Activated CD4-positive, alpha-beta T cell treated with anti-CD3 and anti-CD28 coated beads, Interleukin-2, amount 50 U/mL, for 1 hour (primary cell): ENCODE results near the gene DOCK11.
"Not testable (repeated sequence)": the region's sequence is repeated elsewhere in the genome, so short reads cannot be mapped to it uniquely, and the experiment has no call there.

Experiments
- DNase-seq: peaks from one replicate; pipeline ENCODE4 v3.0.0-alpha.2; 2020

Gene DOCK11

DNA sequence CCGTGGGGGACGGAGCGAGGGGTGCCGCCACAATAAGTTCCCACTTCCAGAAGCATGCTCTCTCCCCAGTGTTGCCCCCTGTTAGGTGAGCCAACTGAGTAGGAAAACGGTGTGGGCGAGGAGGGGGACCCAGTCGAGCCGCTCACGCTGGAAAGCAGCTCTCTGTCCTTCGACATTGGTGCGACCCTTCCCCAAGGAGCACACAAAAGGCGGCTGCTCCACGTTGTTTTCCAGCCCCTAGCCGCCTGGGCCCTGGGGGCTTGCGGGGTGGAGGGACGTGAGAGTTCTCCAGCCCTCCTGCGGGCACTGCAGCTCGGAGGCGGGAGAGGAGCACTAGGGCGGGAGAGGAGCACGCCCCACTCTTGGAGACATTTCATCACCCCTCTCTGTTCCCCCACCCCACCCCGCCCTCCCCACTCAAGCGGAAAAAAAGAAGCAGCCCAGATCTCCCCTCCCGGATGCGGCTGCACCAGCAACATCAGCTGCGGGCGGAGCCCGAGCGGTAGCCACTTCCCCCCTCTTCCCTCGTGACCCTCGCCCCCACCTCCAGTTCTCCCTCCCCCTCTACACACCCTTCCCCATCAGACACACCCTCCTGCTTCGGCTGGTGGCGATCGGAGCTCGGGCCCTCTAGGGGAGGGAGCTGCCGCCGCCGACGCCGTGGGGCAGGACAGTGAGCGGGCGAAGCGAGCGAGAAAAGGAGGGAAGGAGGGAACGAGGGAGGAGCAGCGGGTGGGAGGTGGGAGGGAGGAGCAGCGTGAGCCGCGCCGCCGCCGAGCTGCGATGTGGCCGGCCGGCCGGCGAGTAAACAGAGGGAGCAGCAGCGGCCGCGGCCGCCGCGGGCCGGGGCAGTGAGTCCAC, at the start of gene DOCK11:
Gene DOCK11 (plus strand): TSS at position 755 of the 861 bp plus-strand sequence. CDS start 157 bp downstream, outside the sequence.
- DNase-seq: peak; percentile 78

DNA sequence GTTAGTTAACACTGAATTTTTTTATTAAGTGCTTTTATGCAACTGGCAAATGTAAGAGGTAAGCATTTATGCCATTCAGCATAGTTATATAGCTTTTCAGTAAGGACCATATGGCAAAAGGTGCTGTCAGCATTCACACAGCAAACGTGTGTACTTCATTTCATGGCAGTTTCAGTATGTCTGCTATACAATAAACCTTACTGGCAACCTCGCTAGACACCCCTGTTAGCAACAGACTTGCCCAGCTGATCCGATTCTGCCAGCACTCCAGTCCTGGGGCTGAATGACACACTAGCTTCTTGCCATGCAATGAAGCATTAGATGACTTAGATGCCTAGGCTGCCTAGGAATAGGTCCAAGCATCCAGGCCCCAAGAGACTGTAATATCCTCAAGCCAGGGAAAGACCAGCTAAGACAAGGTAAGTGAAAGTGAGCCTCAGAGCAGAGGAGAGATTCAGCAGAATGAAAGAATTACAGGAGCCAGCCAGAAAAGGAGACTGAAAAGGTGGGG, 47.3 kb upstream of the DOCK11 start:
- DNase-seq: no peak

DNA sequence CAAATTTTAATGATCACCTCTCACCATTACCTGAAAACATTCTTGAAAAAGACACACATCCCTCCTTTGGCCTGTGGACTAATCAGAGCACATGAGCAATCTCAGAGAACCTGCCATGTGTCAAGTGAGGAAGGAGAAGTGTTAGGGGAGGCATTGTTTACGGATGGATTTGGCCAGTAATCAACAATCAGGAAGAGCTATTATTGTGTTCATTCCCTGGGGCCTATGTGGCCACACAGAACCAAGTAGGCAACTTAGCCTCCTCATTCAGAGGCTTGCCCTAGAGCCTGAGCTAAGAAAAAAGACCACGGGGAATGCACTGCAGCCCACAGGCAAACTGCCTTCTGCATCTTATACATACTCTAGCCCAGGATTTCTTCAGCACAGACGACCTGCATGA, 40.6 kb upstream of the DOCK11 start:
- DNase-seq: no peak

DNA sequence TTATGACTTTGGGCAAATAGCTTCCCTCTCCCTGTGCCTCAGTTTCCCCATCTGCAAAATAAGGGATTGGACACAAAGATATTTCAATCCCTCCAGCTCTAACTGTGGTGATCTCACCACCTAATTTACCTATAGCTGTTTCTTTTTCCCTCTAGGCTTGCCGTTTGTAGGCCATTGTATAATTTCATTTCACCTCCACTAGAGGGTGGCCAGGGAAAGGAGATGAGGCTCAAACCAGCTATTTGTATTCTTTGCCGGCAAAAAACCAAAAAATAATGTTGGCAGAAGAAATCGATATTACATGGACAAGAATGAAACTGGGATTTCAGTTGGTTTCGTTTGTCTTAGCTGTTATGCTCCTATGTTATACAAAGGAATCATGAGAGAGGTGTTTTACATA, 36.1 kb upstream of the DOCK11 start:
- DNase-seq: peak; percentile 1

DNA sequence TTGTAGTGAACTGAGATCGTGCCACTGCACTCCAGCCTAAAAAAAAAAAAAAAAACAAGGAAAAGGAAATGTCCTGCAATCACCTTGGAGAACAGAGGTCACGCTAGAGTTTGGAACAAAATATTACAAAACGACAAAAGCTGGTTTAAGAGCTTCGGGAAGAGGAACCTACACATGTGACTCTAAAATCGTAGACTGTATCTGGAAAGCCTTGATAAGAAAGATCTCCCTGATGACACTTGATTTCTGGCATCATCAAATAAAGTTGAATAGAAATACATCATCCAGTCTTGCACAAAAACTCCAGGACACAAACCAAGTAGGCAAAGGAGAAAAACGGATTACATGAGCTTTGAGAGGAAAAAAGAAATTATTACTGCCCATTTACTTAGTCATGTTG, 31.1 kb upstream of the DOCK11 start:
- no peak for DNase-seq

DNA sequence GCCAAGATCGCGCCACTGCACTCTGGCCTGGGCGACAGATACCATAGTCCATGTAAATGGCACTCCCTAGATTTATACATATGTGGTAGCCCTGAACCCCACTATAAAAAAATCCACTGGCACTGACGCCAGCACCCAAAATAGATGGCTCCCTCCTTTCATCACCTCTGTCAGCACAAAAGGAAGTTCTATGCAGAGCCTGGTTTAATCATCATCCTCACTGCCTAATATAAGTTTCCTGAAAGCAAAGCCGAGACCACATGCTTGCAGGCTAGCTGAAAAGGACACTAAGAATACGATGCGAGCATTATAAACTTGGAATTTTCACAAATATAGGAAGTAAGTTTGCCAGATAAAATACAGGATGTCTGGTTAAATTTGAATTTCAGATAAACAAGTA, 27.5 kb upstream of the DOCK11 start:
- no peak for DNase-seq

DNA sequence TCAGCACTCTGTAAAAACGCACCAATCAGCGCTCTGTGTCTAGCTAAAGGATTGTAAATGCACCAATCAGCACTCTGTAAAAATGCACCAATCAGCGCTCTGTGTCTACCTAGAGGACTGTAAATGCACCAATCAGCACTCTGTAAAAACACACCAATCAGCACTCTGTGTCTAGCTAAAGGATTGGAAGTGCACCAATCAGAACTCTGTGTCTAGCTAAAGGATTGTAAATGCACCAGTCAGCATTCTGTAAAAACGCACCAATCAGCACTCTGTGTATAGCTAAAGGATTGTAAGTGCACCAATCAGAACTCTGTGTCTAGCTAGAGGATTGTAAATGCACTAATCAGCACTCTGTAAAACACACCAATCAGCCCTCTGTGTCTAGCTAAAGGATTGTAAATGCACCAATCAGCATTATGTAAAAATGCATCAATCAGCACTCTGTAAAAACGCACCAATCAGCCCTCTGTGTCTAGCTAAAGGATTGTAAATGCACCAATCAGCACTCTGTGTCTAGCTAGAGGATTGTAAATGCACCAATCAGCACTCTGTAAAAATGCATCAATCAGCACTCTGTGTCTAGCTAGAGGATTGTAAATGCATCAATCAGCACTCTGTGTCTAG, 24.8 kb upstream of the DOCK11 start:
- not testable (repeated sequence) for DNase-seq

DNA sequence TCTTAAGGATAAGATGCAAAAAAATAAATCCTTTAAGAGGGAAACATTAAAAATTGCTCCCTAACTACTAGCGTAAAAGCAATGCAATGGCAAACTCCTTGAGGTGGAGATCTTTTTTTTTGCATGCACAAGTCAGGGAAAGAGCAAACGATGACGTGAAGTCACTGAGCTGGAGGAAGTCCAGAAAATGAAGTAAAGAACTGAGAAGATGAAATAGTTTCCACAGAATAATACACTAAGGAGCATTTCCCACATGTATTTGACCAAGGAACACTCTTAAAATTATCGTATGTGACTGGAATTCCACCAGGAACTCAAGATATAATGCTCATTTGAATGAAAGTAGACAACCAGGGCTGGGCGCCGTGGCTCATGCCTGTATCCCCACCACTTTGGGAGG, 21.0 kb upstream of the DOCK11 start:
- no peak for DNase-seq

DNA sequence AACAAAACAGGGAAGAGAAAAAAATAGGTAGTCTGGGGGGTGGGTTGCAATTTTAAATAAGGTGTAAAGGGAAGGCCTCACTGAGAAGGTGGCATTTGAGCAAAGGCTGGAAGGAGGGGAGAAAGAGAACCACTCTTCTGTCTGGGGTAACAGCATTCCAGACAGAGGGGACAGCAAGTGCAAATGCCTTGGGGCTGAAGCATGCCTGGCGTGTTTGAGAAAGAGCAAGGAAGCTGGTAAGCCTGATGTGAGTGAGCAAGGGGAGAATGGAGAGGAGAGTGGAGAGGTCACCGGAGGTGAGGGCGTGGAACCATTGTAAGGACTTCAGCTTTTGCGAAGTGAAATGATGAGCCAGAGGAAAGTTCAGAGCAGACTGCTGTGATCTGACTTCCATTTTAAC, 19.7 kb upstream of the DOCK11 start:
- no peak for DNase-seq

DNA sequence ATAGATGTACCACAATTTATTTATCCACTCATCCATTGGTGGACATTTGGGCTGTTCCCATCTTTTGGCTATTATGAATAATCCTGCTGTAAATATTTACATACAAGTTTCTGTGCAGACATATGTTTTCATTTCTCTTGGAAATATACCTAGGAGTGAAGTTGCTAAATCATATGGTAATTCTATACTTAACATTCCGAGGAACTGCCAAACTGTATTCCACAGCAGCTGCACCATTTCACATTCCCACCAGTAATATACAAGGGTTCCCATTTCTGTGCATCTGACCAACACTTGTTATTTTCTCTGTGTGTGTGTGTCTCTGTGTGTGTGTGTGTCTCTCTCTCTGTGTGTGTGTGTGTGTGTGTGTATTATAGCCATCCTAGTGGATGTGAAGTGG, 15.4 kb upstream of the DOCK11 start:
- DNase-seq: no peak

DNA sequence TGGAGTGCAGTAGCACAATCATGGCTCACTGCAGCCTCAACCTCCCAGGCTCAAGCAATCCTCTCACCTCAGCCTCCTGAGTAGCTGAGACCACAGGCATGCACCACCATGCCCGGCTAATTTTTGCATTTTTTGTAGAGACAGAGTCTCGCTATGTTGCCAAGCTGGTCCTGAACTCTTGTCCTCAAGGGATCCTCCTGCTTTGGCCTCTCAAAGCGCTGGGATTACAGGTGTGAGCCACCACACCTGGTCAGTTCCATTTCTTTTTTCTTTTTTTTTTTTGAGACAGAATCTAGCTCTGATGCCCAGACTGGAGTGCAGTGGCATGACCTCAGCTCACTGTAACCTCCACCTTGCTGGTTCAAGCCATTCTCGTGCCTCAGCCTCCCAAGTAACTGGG, 13.2 kb upstream of the DOCK11 start:
- not testable (repeated sequence) for DNase-seq

DNA sequence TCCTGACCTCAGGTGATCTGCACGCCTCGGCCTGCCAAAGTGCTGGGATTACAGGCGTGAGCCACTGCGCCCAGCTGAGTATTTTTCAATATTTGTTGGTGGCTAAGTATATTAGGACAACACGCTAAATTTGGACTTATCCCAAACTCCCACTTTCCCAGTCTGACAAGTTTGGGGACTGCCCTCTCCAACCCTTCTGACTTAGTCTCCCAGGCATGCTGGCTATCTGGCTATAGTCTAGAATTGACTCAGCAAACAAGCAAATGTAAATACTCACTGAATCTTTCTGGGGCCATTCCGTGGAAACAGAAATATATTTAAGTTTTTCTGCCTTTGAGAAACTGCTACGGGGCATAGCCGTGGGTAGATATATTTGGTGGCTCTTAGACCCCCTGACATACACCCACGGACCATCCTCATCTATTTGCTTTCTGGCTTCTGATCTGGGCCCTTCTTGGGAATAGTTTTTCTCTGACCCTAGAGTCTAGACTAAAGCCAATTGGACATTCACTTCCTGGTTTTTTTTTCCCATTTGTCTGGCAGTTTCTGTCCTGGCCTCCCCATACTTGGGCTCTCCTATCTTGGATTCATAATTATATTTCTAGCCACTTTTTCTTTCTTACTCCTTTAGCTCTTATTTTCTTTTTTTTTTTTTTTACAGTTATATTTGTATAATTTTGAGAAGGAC, 11.3 kb upstream of the DOCK11 start:
- no peak for DNase-seq

DNA sequence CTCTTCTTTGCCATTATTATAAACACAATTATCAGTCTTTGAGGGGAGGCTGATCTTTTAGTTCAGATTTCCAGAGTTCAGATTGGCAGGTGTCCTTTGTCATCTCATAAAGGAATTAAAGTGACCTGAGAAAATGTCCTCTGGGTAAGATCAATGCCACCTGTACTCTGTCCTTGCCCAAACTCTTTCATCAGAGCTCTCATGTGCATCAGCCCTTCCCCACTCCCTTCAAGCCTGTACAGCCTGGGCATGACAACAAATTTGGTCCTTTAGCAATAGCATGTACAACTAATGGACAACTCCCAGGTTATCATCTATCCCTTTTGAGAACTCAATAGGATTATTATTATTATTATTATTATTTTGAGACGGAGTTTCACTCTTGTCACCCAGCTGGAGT, 8.9 kb upstream of the DOCK11 start:
- not testable (repeated sequence) for DNase-seq

DNA sequence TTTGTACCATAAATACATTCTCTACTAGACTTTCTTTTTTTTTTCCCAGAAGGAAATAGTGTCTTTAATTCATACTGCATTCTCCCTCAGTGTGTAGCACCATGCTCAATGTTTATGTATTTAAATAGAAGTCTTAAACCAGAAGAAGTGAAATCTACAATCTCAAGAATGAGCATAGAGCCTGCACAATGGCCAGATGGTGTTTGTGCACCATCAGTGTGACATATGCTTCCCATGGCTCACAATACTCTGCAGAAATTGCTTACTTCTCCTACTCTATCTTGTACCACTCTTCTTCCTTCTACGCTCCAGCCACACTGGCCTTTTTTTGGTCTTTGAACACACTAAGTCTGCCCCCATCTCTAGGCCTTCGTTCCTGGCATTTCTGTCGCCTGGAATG, 2.6 kb upstream of the DOCK11 start:
- no peak for DNase-seq

DNA sequence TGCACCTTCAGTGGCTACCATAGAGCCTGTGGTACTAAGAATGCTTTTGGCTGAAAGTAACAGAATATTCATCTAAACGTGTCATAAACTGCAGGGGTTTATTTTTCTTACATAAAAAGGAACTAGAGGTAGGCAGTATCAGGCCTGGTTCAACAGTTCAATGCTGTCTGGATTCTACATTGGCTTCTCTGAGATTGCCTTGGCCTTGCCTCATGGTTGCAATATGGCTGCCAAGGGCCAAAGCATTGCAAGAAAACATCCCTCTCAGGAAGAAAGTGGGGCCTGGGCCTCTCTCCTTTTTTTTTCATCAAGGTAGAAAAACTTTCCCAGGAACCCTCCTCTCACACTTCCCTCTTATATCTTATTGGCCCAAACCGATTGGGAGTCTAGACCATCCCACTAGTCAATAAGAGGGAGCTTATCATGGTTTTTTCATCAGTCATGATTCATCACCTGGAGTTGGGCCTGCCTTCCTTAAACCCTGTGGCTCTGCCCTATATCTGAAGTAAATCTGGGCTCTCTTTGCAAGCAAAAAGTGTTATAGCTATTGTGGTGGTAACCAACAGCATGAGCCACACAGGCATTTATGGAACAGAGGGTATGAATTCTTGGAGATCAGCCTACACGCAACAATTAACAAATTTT, 1.8 kb upstream of the DOCK11 start:
- no peak for DNase-seq

DNA sequence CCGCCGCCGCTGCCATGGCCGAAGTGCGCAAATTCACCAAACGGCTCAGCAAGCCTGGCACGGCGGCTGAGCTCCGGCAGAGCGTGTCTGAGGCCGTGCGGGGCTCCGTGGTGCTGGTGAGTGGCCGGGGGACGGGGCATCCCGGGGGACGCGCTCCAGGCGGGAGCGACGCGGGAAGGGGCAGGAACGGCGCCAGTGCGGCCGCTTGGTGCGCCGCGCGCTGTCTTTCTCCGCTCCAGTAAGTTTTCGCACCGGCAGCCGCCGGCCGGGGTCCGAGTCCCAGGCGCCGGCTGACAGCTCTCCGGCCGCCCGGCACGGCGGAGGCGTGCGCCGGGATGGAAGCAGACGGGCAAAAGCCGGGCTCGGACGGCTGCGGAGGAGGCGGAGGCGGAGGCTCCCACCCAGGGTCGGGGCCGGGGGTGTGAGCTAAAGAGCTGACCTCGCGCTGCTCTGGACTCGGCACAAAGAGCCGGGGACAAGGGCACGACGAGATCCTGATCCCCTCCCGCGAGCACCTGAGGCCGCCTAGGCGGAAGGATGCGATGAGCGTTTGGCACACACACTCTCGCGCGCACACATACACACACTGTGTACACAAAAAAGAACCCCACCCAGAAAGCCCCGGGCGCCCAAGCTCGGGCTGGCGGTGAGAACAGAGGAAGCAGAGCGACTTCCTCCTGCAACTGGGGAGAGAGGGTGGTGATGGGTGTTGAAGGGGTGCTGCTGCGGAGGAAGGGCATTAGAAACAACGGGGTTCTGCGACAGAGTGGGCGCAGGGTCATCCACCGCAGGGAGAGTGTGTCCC, 545 bp downstream of the DOCK11 start:
- DNase-seq: peak; percentile 76

DNA sequence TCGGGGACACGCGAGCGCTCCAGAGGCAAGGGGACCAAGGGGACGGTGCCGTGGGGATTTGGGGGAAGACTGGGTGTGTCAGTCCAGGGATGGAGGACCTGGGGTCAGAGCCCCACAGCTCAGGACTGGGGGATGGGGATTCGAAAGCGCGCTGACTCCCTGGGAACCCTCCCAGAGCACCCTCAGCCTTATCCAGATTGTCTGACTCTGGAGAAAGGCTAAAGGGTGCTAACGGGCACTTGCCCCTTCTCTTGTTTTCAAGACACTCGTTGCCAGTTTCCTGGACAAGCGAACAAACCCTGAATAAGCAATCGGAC, 1.1 kb downstream of the DOCK11 start:
- DNase-seq: no peak

DNA sequence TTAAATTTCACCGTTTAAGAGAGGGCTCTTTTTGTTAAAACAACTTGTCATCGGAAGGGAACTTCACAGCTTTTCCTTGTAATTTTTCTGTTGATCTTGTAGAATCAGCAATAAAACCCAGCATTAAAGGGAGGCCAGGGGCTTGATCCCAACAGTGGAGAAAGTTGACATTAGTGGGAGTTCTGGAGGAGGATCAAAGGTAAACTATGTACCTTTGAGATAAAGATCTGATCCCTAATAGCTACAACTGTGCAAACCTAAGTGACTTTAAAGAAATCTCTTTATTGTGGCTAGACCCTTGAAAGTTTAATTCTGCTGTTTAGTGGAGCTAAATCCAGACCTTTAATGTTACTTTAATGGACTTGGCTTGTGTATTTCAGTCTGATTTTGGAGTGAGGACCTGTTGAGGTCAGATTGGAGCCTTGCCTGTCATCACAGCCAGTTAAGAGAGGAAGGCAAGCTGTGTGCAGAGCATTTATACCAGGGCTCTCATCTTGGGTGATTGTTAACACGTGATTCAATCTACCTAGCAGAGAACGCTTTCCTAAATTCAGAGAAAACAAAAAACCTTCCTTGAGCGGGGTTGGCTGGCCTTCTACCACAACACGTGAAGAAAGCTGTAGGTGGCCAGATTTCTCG, 1.7 kb downstream of the DOCK11 start:
- DNase-seq: peak; percentile 26

DNA sequence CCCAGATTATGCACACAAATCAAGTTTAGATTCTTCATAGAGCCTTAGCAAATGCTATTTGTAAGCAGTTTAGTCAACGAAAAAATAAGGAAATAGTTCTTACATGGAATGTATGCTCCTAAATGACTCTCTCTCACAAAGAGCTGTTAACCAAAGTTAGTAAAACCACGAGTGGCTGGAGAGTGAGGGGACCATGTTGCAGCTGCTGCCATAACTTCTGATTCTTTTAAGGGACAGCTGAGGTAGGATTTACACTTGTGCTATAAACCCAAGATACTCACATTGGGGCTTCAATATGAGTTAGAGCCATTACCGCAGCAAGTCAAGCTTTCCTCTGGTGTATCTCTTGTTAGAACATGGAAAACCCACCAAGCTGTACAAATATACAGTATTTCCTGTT, 2.7 kb downstream of the DOCK11 start:
- no peak for DNase-seq

DNA sequence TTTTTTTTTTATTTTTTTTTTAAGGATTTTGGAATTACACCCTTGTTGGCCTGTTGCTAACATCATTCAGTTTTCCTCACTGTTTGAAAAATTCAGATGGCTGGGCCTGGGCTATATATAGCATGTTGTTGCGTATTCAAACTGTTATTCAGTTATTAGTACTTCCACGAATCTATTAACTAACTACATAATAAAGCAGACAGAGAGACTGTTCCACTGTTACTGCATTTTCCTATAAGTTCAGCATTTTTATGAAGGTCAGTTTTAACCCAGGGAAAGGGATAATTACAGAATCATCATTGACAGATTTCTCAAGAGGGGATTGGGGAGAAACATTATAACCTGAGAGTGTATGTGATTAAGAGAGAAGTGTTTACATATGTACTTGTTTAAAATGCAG, 3.1 kb downstream of the DOCK11 start:
- DNase-seq: no peak

DNA sequence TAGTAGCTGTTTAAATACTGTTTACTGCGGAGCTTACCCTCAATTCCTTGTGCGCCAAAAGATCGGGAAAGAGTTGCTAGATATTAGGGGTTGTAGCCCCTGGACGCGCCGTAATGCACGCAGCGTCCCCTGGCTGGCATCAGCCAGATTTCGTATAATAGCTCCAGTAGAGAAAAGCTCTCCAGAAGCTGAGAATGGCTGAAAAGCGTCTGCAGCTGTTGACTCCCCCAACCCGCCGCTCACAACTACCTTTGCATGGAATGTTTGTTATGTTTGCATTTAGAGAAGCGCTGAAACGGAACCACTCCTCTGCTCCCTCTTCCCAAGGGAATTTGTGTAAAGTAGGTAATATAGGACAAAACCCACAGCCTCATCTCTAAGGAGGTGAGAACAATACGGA, 3.7 kb downstream of the DOCK11 start:
- DNase-seq: no peak
